SU-DHL-6 (cell line): ENCODE results near the gene PPP1R8.

ENCODE experiments used
- H2AFZ ChIP-seq: fragments of 200-600 bp; sonication (generic); 2 replicates; pipeline ENCODE4 v1.6.1; 2014; ENCODE audit warnings: low read depth, mild to moderate bottlenecking, moderate library complexity, mixed read lengths, antibody characterized with exemption, low read length; ENCODE audit not compliant: severe bottlenecking
- H3F3A ChIP-seq: fragments of 200-600 bp; shearing (Covaris generic); 2 replicates; pipeline ENCODE4 v1.6.0; 2016; ENCODE audit warnings: antibody characterized with exemption, mild to moderate bottlenecking; ENCODE audit not compliant: insufficient read depth
- H3K27ac ChIP-seq: fragments of 200-600 bp; sonication (generic); 2 replicates; pipeline ENCODE4 v1.5.1; 2016; ENCODE audit warnings: low read depth, mild to moderate bottlenecking, low read length, moderate library complexity, mixed read lengths
- H3K27me3 ChIP-seq: fragments of 200-600 bp; sonication (generic), shearing (Covaris generic); 2 replicates; pipeline ENCODE4 v1.6.0; 2014; ENCODE audit warnings: mild to moderate bottlenecking, low read length
- H3K36me3 ChIP-seq: fragments of 200-600 bp; sonication (generic); 2 replicates; pipeline ENCODE4 v1.6.1; 2014; ENCODE audit warnings: mild to moderate bottlenecking, low read length, mixed read lengths
- H3K4me2 ChIP-seq: fragments of 300-600, 200-600 bp; shearing (Covaris generic), sonication (generic); 2 replicates; pipeline ENCODE4 v1.6.0; 2014; ENCODE audit warnings: low read length, low read depth, mild to moderate bottlenecking; ENCODE audit not compliant: poor library complexity, severe bottlenecking
- H3K4me3 ChIP-seq: fragments of 200-600 bp; sonication (generic); 2 replicates; pipeline ENCODE4 v1.5.1; 2014; ENCODE audit warnings: antibody characterized with exemption, low read length, mild to moderate bottlenecking, mixed read lengths; ENCODE audit not compliant: insufficient read depth, poor library complexity, severe bottlenecking
- H3K79me2 ChIP-seq: fragments of 200-600 bp; sonication (generic); 2 replicates; pipeline ENCODE4 v1.6.1; 2014; ENCODE audit warnings: mild to moderate bottlenecking, low read length, moderate library complexity; ENCODE audit not compliant: insufficient read depth
- H3K9ac ChIP-seq: fragments of 200-600 bp; sonication (generic); 2 replicates; pipeline ENCODE4 v1.7.0; 2014; ENCODE audit warnings: mild to moderate bottlenecking, low read length
- H3K9me2 ChIP-seq: fragments of 200-600 bp; sonication (generic); replicated peaks from 2 replicates; pipeline ENCODE4 v1.6.1; 2014; ENCODE audit warnings: low read length; ENCODE audit not compliant: insufficient read depth
- H3K9me3 ChIP-seq: fragments of 200-600 bp; sonication (generic); 2 replicates; pipeline ENCODE4 v1.6.1; 2014; ENCODE audit warnings: low read length, mixed read lengths; ENCODE audit not compliant: insufficient read depth
- H4K20me1 ChIP-seq: fragments of 200-600 bp; sonication (generic); 2 replicates; pipeline ENCODE4 v1.6.1; 2014; ENCODE audit warnings: low read depth, mild to moderate bottlenecking, antibody characterized with exemption, low read length, moderate library complexity, mixed read lengths
- EZH2phosphoT487 ChIP-seq: fragments of 200-600 bp; sonication (generic), shearing (Covaris generic); conservative IDR thresholded peaks from 2 replicates; pipeline ENCODE4 v1.6.1; 2018; ENCODE audit warnings: mild to moderate bottlenecking, antibody characterized with exemption, low read length, moderate library complexity, mixed read lengths
- TF ChIP-seq, protein P1 (sequence below): fragments of 200-600 bp; sonication (generic); IDR thresholded peaks from one replicate; pipeline ENCODE4 v1.5.1; 2017; ENCODE audit warnings: antibody characterized with exemption, mild to moderate bottlenecking, low read length, moderate library complexity; ENCODE audit not compliant: insufficient read depth, poor library complexity, severe bottlenecking

PPP1R8 gene

GRCh38 chr1:27889506-27889905, 58.9 kb downstream of the PPP1R8 start:
- Histone ChIP-seq H4K20me1 (no peaks in the 10 kb centered on the region), H3K9me2 (no peaks in the 10 kb centered on the region), H3K27ac (no peak overlapping the region), H3K79me2 (no peaks in the 10 kb centered on the region), H3K27me3 (no peaks in the 10 kb centered on the region), H3K9me3 (no peaks in the 10 kb centered on the region), H3K4me2 (no peak overlapping the region), H3F3A (peaks cover 22% of the 10 kb centered on the region), H3K36me3 (peaks cover 27% of the 10 kb centered on the region), H3K9ac (no peak overlapping the region), H3K4me3 (no peak overlapping the region), H2AFZ (no peak overlapping the region)
- TF ChIP-seq, protein P1, sequence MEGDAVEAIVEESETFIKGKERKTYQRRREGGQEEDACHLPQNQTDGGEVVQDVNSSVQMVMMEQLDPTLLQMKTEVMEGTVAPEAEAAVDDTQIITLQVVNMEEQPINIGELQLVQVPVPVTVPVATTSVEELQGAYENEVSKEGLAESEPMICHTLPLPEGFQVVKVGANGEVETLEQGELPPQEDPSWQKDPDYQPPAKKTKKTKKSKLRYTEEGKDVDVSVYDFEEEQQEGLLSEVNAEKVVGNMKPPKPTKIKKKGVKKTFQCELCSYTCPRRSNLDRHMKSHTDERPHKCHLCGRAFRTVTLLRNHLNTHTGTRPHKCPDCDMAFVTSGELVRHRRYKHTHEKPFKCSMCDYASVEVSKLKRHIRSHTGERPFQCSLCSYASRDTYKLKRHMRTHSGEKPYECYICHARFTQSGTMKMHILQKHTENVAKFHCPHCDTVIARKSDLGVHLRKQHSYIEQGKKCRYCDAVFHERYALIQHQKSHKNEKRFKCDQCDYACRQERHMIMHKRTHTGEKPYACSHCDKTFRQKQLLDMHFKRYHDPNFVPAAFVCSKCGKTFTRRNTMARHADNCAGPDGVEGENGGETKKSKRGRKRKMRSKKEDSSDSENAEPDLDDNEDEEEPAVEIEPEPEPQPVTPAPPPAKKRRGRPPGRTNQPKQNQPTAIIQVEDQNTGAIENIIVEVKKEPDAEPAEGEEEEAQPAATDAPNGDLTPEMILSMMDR, result no peak
- no peak for TF ChIP-seq EZH2phosphoT487

GRCh38 chr1:27891196-27891889, 60.8 kb downstream of the PPP1R8 start:
- TF ChIP-seq EZH2phosphoT487, result no peak
- TF ChIP-seq, protein P1, result no peak
- Histone ChIP-seq H2AFZ (no peak overlapping the region), H3K4me2 (peak overlapping the region; percentile 14), H3K9me2 (no peaks in the 10 kb centered on the region), H3K27ac (peak overlapping the region; percentile 71), H3K27me3 (no peaks in the 10 kb centered on the region), H3K36me3 (peaks cover 36% of the 10 kb centered on the region), H4K20me1 (no peaks in the 10 kb centered on the region), H3K4me3 (no peak overlapping the region), H3F3A (peaks cover 22% of the 10 kb centered on the region), H3K9ac (no peak overlapping the region; the same call in 1 of the 2 replicates), H3K79me2 (no peaks in the 10 kb centered on the region), H3K9me3 (no peaks in the 10 kb centered on the region)

- no peaks in the 10 kb centered on the region for H3K9me2 ChIP-seq
- H3K4me2 ChIP-seq, result no peak overlapping the region
- H3K9me3 ChIP-seq, result no peaks in the 10 kb centered on the region
- H3F3A ChIP-seq, result peaks cover 22% of the 10 kb centered on the region
- no peak overlapping the region for H3K4me3 ChIP-seq
- H4K20me1 ChIP-seq, result no peaks in the 10 kb centered on the region
- no peak for TF ChIP-seq EZH2phosphoT487
- TF ChIP-seq, protein P1, result no peak
- H3K27me3 ChIP-seq, result no peaks in the 10 kb centered on the region
- no peak overlapping the region for H3K9ac ChIP-seq
- H3K36me3 ChIP-seq, result peaks cover 45% of the 10 kb centered on the region
- H3K79me2 ChIP-seq, result no peaks in the 10 kb centered on the region
- no peak overlapping the region for H2AFZ ChIP-seq
- H3K27ac ChIP-seq, result no peak overlapping the region
Measured at GRCh38 chr1:27894521-27894920, 63.9 kb downstream of the PPP1R8 start.
